Upper lobe of left lung (tissue), 6 donors: Measurements from ENCODE around the gene STIMATE. TPM values are rescaled to one million over a fixed set of nuclear protein-coding genes. Genes with fewer than 3 reads are reported as not detected.

Source experiments
- ATAC-seq, 2 donors: fragments of 200-7000 bp; cut with Tn5 transposase; one replicate each; pipeline ENCODE4 v1.9.1; 2022; ENCODE audit warnings: mild to moderate bottlenecking in 2 of 2, moderate library complexity in 2 of 2; ENCODE audit not compliant: low FRiP score in 2 of 2
- DNase-seq, 2 donors: peaks; one replicate each; pipeline ENCODE4 v3.0.0-alpha.2; 2019 to 2020
- H3K27ac ChIP-seq, 4 donors: fragments of 200-600 bp; sonication (generic); one replicate each; pipeline ENCODE4 v1.5.1; 2016 to 2019
- H3K27me3 ChIP-seq, 4 donors: fragments of 200-600 bp; sonication (generic); one replicate each; pipeline ENCODE4 v1.5.1; 2017 to 2019
- H3K36me3 ChIP-seq, 4 donors: fragments of 200-600 bp; sonication (generic); one replicate each; pipeline ENCODE4 v1.5.1; 2016 to 2019
- H3K4me1 ChIP-seq, 4 donors: fragments of 200-600 bp; sonication (generic); one replicate each; pipeline ENCODE4 v1.5.1; 2018 to 2019
- H3K4me3 ChIP-seq, 4 donors: fragments of 200-600 bp; sonication (generic); one replicate each; pipeline ENCODE4 v1.5.1; 2017 to 2019; ENCODE audit warnings: mild to moderate bottlenecking in 2 of 4, moderate library complexity in 1 of 4
- H3K9me3 ChIP-seq, 4 donors: fragments of 200-600 bp; sonication (generic); one replicate each; pipeline ENCODE4 v1.5.1; 2018 to 2019
- CTCF ChIP-seq, 6 experiments: fragments of 450-650 bp in 4 of 6; fragments of 200-600 bp in 2 of 6; sonication (generic) in 2 of 6; IDR thresholded peaks; one replicate each; pipeline ENCODE4 v1.5.1; 2016 to 2019; ENCODE audit warnings: antibody characterized with exemption in 6 of 6
- EP300 ChIP-seq, 4 donors: sonication (generic); formaldehyde crosslinking; IDR thresholded peaks; one replicate each; pipeline ENCODE4 v1.5.1; 2017; ENCODE audit warnings: antibody characterized with exemption in 4 of 4, control low read depth in 2 of 4
- POLR2A ChIP-seq, 4 donors: fragments of 450-650 bp; IDR thresholded peaks; one replicate each; pipeline ENCODE4 v1.5.1; 2016 to 2017; ENCODE audit warnings: antibody characterized with exemption in 4 of 4, mild to moderate bottlenecking in 2 of 4
- POLR2AphosphoS5 ChIP-seq, 2 donors: sonication (generic); formaldehyde crosslinking; IDR thresholded peaks; one replicate each; pipeline ENCODE4 v1.5.1; 2017; ENCODE audit warnings: antibody characterized with exemption in 2 of 2
- WGBS, 2 donors: methylation state at CpG; one replicate each; pipeline ENCODE4 v1.1.5; 2017 to 2018; 5-methylcytosine and 5-hydroxymethylcytosine counted together
- total RNA-seq, 6 donors: library from RNA; depleted of rRNA in 4 of 6; stranded (reverse); fragments of >200 nt in 4 of 6; gene quantifications; one replicate each; pipeline versions ENCODE4 v1.1.0 to v1.2.1, GENCODE V29; 2016 to 2021
- donor health status: DM: no; HTN: no; CAD: no; lungs with moderate emphysema.
- donor health status: DM: no; HTN: yes; CAD: no; lungs with severe emphysema.

Gene STIMATE
- total RNA-seq, 6 donors from 2014 or later, result 39.7 to 87.0 (median 44.9) TPM

- 93 to 94% methylated on average over 8 of the region's 8 CpGs for WGBS, 2 donors
- Histone ChIP-seq H3K27me3 (no peaks in the 10 kb centered on the region), H3K4me1 (no peaks in the 10 kb centered on the region), H3K9me3 (no peaks in the 10 kb centered on the region), H3K27ac (no peak overlapping the region), H3K36me3 (peaks cover 0 to 6% (median 0%) of the 10 kb centered on the region in 4 donors), H3K4me3 (no peak overlapping the region)
- TF ChIP-seq POLR2A (IDR thresholded peaks at IDR 0.05) (no peak), EP300 (IDR thresholded peaks at IDR 0.05) (no peak), CTCF (IDR thresholded peaks at IDR 0.05) (no peak), POLR2AphosphoS5 (IDR thresholded peaks at IDR 0.05) (no peak)
- DNase-seq (no peak), ATAC-seq (no peak)
Measured at GRCh38 chr3:52859686-52860423, 37.5 kb downstream of the STIMATE start.

GRCh38 chr3:52857864-52858263 lies 39.5 kb downstream of the STIMATE start:
- no peak overlapping the region for H3K27ac ChIP-seq
- peaks cover 0 to 10% (median 3%) of the 10 kb centered on the region in 4 donors for H3K36me3 ChIP-seq
- H3K4me1 ChIP-seq, result peaks cover 0 to under 1% (median 0%) of the 10 kb centered on the region in 4 donors
- no peak for DNase-seq
- TF ChIP-seq EP300 (IDR thresholded peaks at IDR 0.05) (no peak), CTCF (IDR thresholded peaks at IDR 0.05) (no peak), POLR2A (IDR thresholded peaks at IDR 0.05) (no peak), POLR2AphosphoS5 (IDR thresholded peaks at IDR 0.05) (no peak)
- ATAC-seq, result no peak
- no peaks in the 10 kb centered on the region for H3K9me3 ChIP-seq
- no peaks in the 10 kb centered on the region for H3K27me3 ChIP-seq
- WGBS, 2 donors, result 74 to 97% methylated on average over 5 of the region's 5 CpGs
- no peak overlapping the region for H3K4me3 ChIP-seq

- H3K27ac ChIP-seq, result no peak overlapping the region
- ATAC-seq (no peak), DNase-seq (no peak)
- TF ChIP-seq POLR2AphosphoS5 (IDR thresholded peaks at IDR 0.05) (no peak), POLR2A (IDR thresholded peaks at IDR 0.05) (no peak), CTCF (IDR thresholded peaks at IDR 0.05) (no peak), EP300 (IDR thresholded peaks at IDR 0.05) (no peak)
- no peaks in the 10 kb centered on the region for H3K9me3 ChIP-seq
- H3K36me3 ChIP-seq, result peaks cover 0 to 14% (median 6%) of the 10 kb centered on the region in 4 donors
- H3K27me3 ChIP-seq, result no peaks in the 10 kb centered on the region
- peaks cover 0 to 8% (median 2%) of the 10 kb centered on the region in 4 donors for H3K4me1 ChIP-seq
- WGBS, 2 donors, result 68 to 81% methylated on average over 3 of the region's 3 CpGs
- H3K4me3 ChIP-seq, result no peak overlapping the region
Measured at GRCh38 chr3:52857133-52857532, 40.2 kb downstream of the STIMATE start.

GRCh38 chr3:52856666-52857065 lies 40.7 kb downstream of the STIMATE start:
- peaks cover 0 to 18% (median 10%) of the 10 kb centered on the region in 4 donors for H3K36me3 ChIP-seq
- WGBS, 2 donors, result 90 to 91% methylated on average over 5 of the region's 5 CpGs

More at GRCh38 chr3:52856666-52857065, 40.7 kb downstream of the STIMATE start:
- Histone ChIP-seq H3K4me1 (peaks cover 0 to 11% (median 3%) of the 10 kb centered on the region in 4 donors), H3K9me3 (no peaks in the 10 kb centered on the region), H3K27me3 (no peaks in the 10 kb centered on the region), H3K27ac (no peak overlapping the region), H3K4me3 (no peak overlapping the region)
- DNase-seq (no peak), ATAC-seq (no peak)
- no peak for TF ChIP-seq CTCF (IDR thresholded peaks at IDR 0.05)
- TF ChIP-seq EP300 (IDR thresholded peaks at IDR 0.05), result no peak
- TF ChIP-seq POLR2A (IDR thresholded peaks at IDR 0.05), result no peak
- no peak for TF ChIP-seq POLR2AphosphoS5 (IDR thresholded peaks at IDR 0.05)
